Kidney (tissue), 14 donors: Measurements from ENCODE around the gene TMEM132C. TPM values are rescaled to one million over a fixed set of nuclear protein-coding genes. Genes with fewer than 3 reads are reported as not detected.

Experiments used
- DNase-seq, 5 donors: peaks; one replicate each; pipeline ENCODE4 v3.0.0-alpha.2; 2013 to 2020
- FAIRE-seq: peaks from 2 replicates; lab custom pipeline; 2012; peaks lifted over from hg19 to GRCh38; lab: Jason Lieb, UNC
- H3K27ac ChIP-seq, 2 donors: one replicate each; pipeline ENCODE4 v1.7.0; 2013; ENCODE audit warnings: low read depth in 2 of 2, low read length in 2 of 2, inconsistent platforms in 1 of 2
- H3K27me3 ChIP-seq: one replicate; pipeline ENCODE4 v1.7.1; 2013; ENCODE audit warnings: low read length, inconsistent platforms; ENCODE audit not compliant: control insufficient read depth, insufficient read depth
- H3K36me3 ChIP-seq, 3 donors: one replicate each; pipeline versions ENCODE4 v1.7.0 to v1.7.1; 2013; ENCODE audit warnings: low read length in 3 of 3, control low read depth in 1 of 3, inconsistent platforms in 1 of 3; ENCODE audit not compliant: insufficient read depth in 3 of 3, control insufficient read depth in 2 of 3
- H3K4me1 ChIP-seq, 3 donors: one replicate each; pipeline versions ENCODE4 v1.7.0 to v1.7.1; 2013; ENCODE audit warnings: low read length in 3 of 3, inconsistent platforms in 1 of 3, low read depth in 1 of 3; ENCODE audit not compliant: control insufficient read depth in 2 of 3, insufficient read depth in 2 of 3
- H3K4me3 ChIP-seq, 3 donors: one replicate each; pipeline versions ENCODE4 v1.7.0 to v1.8.1; 2013; ENCODE audit warnings: low read length in 3 of 3, control low read depth in 1 of 3, inconsistent platforms in 1 of 3
- H3K9ac ChIP-seq, 3 donors: one replicate each; pipeline versions ENCODE4 v1.7.0 to v1.7.1; 2013; ENCODE audit warnings: low read length in 3 of 3, control low read depth in 1 of 3, inconsistent platforms in 1 of 3
- H3K9me3 ChIP-seq, 3 donors: one replicate each; pipeline versions ENCODE4 v1.7.0 to v1.7.1; 2013; ENCODE audit warnings: low read length in 3 of 3, control low read depth in 1 of 3, inconsistent platforms in 1 of 3; ENCODE audit not compliant: control insufficient read depth in 2 of 3, insufficient read depth in 1 of 3
- intact Hi-C: fragments of 100-400 bp; cut with DNase I; formaldehyde crosslinking; loops from one replicate; pipeline ENCODE4 v1.11.1; 2022
- polyA plus RNA-seq: library from polyadenylated mRNA; stranded (reverse); fragments of 350-450 nt; fragmentation: Illumina TruSeq; extraction: RNeasy Lipid Tissue Mini Kit (QIAGEN cat#74804); gene quantifications from one replicate; pipeline ENCODE4 v1.2.3, GENCODE V29; 2014; ENCODE audit warnings: low read depth, low replicate concordance; ENCODE audit not compliant: insufficient read depth
- total RNA-seq: library from RNA; stranded (reverse); fragmentation: NEBNext Ultra II Directional; extraction: Animal tissue kit (Norgen Biotek cat#: 25700); gene quantifications from one replicate; pipeline ENCODE4 v1.2.1, GENCODE V29; 2021
- TF ChIP-seq, protein P1 (sequence below): IDR thresholded peaks from 3 replicates; pipeline ENCODE4 v1.5.1; 2012; ENCODE audit warnings: mild to moderate bottlenecking, moderate library complexity, borderline replicate concordance; ENCODE audit not compliant: insufficient read depth; ENCODE audit errors: extremely low read depth
- donor health status: control.
- donor health status: control.
- donor health status: control.
- donor health status: control.
- donor health status: control.
- donor health status: DM: yes; HTN: yes; CAD: no.
- donor health status: Normal renal cell carcinoma (clear cell type).

The TMEM132C gene
- total and polyA plus RNA-seq, 2 donors from 2014 or later, result 0.28 to 0.75 TPM

DNA sequence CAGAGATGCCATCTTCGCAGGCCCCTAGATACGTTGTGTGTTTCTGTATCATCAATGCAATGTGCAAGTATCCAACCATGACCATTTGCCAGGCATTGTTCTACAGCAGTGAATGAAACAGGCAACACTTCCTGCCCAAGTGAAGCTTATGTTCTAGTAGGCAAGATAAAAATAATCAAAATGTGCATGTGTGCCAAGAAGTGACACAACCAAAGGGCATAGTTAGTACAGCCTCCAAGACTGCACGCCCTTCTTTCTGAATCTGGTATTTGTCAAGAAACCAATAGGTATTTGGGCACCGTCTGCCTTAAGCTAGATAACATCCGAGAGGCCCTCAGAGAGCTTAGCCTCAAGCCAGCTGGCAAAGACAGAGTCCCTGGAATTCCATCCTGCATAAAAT is 152.0 kb downstream of the TMEM132C start:
- TF ChIP-seq, protein P1, sequence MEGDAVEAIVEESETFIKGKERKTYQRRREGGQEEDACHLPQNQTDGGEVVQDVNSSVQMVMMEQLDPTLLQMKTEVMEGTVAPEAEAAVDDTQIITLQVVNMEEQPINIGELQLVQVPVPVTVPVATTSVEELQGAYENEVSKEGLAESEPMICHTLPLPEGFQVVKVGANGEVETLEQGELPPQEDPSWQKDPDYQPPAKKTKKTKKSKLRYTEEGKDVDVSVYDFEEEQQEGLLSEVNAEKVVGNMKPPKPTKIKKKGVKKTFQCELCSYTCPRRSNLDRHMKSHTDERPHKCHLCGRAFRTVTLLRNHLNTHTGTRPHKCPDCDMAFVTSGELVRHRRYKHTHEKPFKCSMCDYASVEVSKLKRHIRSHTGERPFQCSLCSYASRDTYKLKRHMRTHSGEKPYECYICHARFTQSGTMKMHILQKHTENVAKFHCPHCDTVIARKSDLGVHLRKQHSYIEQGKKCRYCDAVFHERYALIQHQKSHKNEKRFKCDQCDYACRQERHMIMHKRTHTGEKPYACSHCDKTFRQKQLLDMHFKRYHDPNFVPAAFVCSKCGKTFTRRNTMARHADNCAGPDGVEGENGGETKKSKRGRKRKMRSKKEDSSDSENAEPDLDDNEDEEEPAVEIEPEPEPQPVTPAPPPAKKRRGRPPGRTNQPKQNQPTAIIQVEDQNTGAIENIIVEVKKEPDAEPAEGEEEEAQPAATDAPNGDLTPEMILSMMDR, result no peak
- FAIRE-seq (no peak), DNase-seq (no peak)
- no peaks in the 10 kb centered on the region for H3K4me1 ChIP-seq
- no peaks in the 10 kb centered on the region for H3K9me3 ChIP-seq
- intact Hi-C loops, result no loop called here
- no peaks in the 10 kb centered on the region for H3K27me3 ChIP-seq
- H3K36me3 ChIP-seq, result no peaks in the 10 kb centered on the region
- no peak overlapping the region for H3K9ac ChIP-seq
- H3K4me3 ChIP-seq, result no peak overlapping the region
- no peak overlapping the region for H3K27ac ChIP-seq

DNA sequence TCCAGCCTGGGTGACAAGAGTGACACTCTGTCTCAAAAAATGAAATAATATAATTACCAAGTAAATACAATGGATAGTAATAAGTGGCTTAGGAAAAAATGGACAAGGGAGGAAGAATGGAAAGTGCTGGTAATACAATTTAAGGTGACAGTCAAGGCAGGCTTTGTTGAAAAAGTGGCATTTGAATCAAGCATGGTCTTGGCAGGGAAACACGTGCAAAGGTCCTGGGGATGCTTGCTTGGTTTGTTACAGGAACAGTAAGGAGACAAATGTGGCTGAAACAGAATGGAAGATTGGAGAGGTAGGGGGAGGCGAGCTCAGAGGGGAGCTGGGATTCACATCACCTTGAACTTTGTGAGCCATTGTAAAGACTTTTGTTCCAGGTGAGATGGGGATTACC is 153.2 kb downstream of the TMEM132C start:
- H3K27ac ChIP-seq, result no peak overlapping the region
- no peak overlapping the region for H3K9ac ChIP-seq
- FAIRE-seq, result no peak
- no peaks in the 10 kb centered on the region for H3K4me1 ChIP-seq
- no peaks in the 10 kb centered on the region for H3K27me3 ChIP-seq
- no peaks in the 10 kb centered on the region for H3K9me3 ChIP-seq
- TF ChIP-seq, protein P1, result no peak
- no peak for DNase-seq
- intact Hi-C loops, result no loop called here
- no peak overlapping the region for H3K4me3 ChIP-seq
- no peaks in the 10 kb centered on the region for H3K36me3 ChIP-seq

DNA sequence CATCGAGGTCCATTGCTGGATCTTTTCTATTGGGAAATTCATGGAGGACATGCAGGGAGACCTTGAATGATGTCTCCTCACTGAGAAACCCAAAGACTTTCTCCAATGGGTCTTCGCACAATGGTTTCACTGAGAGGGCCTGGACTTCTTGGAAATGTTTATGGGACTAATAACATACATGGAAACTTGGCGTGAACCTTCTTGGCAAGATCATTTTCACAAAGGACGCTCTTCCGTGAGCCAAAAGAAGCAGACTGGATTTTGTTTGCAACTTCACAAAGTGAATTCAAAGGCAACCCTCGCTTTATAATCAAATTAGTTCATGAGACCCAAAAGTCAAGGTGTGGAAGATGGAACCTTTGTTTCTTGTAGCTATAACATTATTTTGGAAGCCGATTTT is 154.4 kb downstream of the TMEM132C start:
- Histone ChIP-seq H3K9me3 (no peaks in the 10 kb centered on the region), H3K36me3 (no peaks in the 10 kb centered on the region), H3K4me1 (no peaks in the 10 kb centered on the region), H3K27ac (no peak overlapping the region), H3K9ac (no peak overlapping the region), H3K4me3 (no peak overlapping the region), H3K27me3 (no peaks in the 10 kb centered on the region)
- intact Hi-C loops, result no loop called here
- TF ChIP-seq, protein P1, result no peak
- FAIRE-seq (no peak), DNase-seq (no peak)

DNA sequence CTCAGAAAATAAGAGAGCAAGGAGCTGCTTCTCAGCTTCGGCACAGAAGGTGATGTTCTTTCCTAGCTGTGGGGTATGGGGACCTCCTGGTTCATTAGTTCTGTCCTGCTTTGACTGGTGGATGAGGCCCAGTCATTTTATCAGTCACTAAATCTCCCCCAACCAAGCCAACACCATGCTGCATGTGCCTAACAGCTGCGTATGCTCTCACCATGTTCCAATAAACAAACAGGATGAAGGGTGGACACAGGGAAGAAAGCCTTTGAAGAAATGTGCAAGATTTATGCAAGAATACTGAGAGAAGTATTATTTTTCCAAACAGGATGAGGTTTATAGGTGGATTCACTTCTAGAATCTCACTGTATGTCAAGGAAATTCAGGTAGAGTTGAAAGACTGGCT is 156.2 kb downstream of the TMEM132C start:
- no peaks in the 10 kb centered on the region for H3K27me3 ChIP-seq
- DNase-seq (no peak), FAIRE-seq (no peak)
- TF ChIP-seq, protein P1, result no peak
- H3K9ac ChIP-seq, result no peak overlapping the region
- no peaks in the 10 kb centered on the region for H3K9me3 ChIP-seq
- no peaks in the 10 kb centered on the region for H3K36me3 ChIP-seq
- no peaks in the 10 kb centered on the region for H3K4me1 ChIP-seq
- no peak overlapping the region for H3K4me3 ChIP-seq
- intact Hi-C loops, result no loop called here
- no peak overlapping the region for H3K27ac ChIP-seq
